GM19099 (cell line): ENCODE data around the gene CTNNA3.

ENCODE experiments used
- POLR2A ChIP-seq: IDR thresholded peaks from 3 replicates; pipeline ENCODE4 v1.6.1; 2011; ENCODE audit warnings: low read depth; ENCODE audit not compliant: insufficient read length; ENCODE audit errors: extremely low read depth

The CTNNA3 gene

GRCh38 chr10:66777665-66778064, 918.3 kb downstream of the CTNNA3 start:
- no peak for TF ChIP-seq POLR2A

GRCh38 chr10:66773472-66773817, 922.5 kb downstream of the CTNNA3 start:
- no peak for TF ChIP-seq POLR2A

- TF ChIP-seq POLR2A = no peak
These were observed 923.2 kb downstream of the CTNNA3 start for GRCh38 chr10:66772548-66773471.

GRCh38 chr10:66767707-66768106, 928.3 kb downstream of the CTNNA3 start:
- TF ChIP-seq POLR2A = no peak

GRCh38 chr10:66762218-66762729, 933.7 kb downstream of the CTNNA3 start:
- TF ChIP-seq POLR2A = no peak

- no peak for TF ChIP-seq POLR2A
These were observed 935.1 kb downstream of the CTNNA3 start for GRCh38 chr10:66760941-66761340.

GRCh38 chr10:66755474-66755873, 940.5 kb downstream of the CTNNA3 start:
- TF ChIP-seq POLR2A = no peak

GRCh38 chr10:66752714-66753113, 943.3 kb downstream of the CTNNA3 start:
- no peak for TF ChIP-seq POLR2A

- TF ChIP-seq POLR2A = no peak
These were observed 947.8 kb downstream of the CTNNA3 start for GRCh38 chr10:66748217-66748616.

GRCh38 chr10:66747451-66747850, 948.5 kb downstream of the CTNNA3 start:
- TF ChIP-seq POLR2A = no peak

- TF ChIP-seq POLR2A = no peak
These were observed 949.3 kb downstream of the CTNNA3 start for GRCh38 chr10:66746711-66747110.

GRCh38 chr10:66746246-66746645, 949.7 kb downstream of the CTNNA3 start:
- no peak for TF ChIP-seq POLR2A

GRCh38 chr10:66744915-66745314, 951.1 kb downstream of the CTNNA3 start:
- no peak for TF ChIP-seq POLR2A

GRCh38 chr10:66737241-66737640, 958.8 kb downstream of the CTNNA3 start:
- TF ChIP-seq POLR2A = no peak

GRCh38 chr10:66723608-66724400, 972.2 kb downstream of the CTNNA3 start:
- TF ChIP-seq POLR2A = no peak

- no peak for TF ChIP-seq POLR2A
These were observed 976.5 kb downstream of the CTNNA3 start for GRCh38 chr10:66719483-66719882.
